Stimulated activated CD4-positive, alpha-beta T cell treated with anti-CD3 and anti-CD28 coated beads, Interleukin-12 subunit alpha, Interleukin-12 subunit beta, amount 100 ng/mL, for 4 hours (primary cell): Measurements from ENCODE around the gene FTCD.
"Not testable (repeated sequence)": the region's sequence is repeated elsewhere in the genome, so short reads cannot be mapped to it uniquely, and the experiment has no call there.

Source experiments
- DNase-seq: peaks from one replicate; pipeline ENCODE4 v3.0.0-alpha.2; 2020

Gene FTCD

DNA sequence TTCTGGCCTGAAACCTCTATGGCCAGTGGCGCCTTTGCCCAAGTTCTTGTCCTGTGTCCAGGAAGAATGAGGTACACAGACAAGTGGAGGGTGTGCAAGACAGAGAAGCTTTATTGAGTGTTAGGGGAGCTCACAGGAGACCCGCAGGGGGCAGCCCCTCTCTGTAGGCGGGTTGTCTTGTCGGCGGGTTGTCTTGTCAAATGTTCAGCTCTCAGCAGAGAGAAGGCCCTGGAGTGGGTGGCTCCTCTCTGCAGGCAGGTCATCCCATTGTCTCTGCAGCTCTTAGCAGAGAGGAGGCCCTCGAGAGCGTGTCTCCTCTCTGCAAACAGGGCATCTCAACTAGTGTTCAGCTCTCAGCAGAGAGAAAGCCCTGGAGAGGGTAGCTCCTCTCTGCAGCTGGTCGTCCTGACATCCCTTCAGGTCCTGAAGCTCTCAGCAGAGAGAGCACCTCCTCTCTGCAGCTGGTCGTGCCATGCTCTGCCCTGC is 46.5 kb downstream of the FTCD start:
- DNase-seq: no peak

- not testable (repeated sequence) for DNase-seq
These were observed 48.0 kb downstream of the FTCD start for GRCh38 chr21:46107376-46107775.

GRCh38 chr21:46104104-46104503 is 51.3 kb downstream of the FTCD start:
- DNase-seq: no peak

- DNase-seq: no peak
These were observed 54.5 kb downstream of the FTCD start for GRCh38 chr21:46100906-46101305.

GRCh38 chr21:46100426-46100825 is 55.0 kb downstream of the FTCD start:
- DNase-seq: no peak

- no peak for DNase-seq
These were observed 55.4 kb downstream of the FTCD start for GRCh38 chr21:46100020-46100419.

- no peak for DNase-seq
These were observed 55.9 kb downstream of the FTCD start for GRCh38 chr21:46099476-46099875.

- DNase-seq: no peak
These were observed 56.9 kb downstream of the FTCD start for GRCh38 chr21:46098303-46099141.

DNA sequence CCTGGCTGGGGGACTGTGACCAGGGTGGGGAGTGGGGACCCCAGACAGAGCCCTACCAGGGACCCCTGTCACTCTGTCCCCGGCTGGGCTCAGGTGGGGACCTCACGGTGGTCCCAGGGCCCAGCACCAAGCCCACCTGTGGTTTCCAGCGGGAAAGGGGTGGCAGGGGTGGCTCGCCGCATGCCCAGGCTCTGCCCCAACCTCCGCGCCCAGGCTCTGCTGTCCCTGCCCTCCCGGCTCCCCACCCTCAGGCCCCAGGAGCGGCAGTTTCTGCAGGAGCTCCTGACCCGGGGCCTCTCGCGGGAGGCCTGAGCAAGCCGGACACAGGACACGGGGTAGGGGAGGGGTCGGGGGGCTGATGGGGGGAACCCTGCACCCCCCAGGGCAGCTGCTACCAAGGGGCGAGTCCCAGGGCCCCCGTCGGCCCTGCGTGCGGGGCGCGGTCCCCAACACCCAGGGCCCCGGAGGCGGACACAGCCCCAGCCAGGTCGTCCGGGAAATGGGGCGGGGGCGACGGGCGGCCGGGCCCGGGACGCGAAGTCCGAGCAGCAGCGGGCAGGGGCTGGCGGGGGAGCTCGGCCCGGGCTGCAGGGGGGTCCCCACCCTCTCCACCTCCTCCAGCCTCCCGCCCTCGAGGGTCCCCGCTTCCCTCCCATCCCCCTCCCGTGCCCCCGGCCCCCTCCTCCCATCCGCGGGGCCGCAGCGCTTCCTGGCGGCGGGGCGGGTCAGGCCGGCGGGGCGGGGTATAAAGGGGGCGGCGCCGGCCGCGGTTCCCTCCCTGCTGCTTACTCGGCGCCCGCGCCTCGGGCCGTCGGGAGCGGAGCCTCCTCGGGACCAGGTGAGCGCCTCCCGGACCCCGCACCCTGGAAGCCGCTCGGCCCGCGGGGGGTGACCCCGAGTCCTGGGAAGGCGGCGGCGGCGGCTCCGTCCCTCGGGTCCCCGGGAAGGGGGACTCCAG is 57.8 kb downstream of the FTCD start, which contains the start of gene COL6A2:
TSS of gene COL6A2 (plus strand) at position 777 of the 958 bp plus-strand sequence.
- DNase-seq: peak; percentile 60

DNA sequence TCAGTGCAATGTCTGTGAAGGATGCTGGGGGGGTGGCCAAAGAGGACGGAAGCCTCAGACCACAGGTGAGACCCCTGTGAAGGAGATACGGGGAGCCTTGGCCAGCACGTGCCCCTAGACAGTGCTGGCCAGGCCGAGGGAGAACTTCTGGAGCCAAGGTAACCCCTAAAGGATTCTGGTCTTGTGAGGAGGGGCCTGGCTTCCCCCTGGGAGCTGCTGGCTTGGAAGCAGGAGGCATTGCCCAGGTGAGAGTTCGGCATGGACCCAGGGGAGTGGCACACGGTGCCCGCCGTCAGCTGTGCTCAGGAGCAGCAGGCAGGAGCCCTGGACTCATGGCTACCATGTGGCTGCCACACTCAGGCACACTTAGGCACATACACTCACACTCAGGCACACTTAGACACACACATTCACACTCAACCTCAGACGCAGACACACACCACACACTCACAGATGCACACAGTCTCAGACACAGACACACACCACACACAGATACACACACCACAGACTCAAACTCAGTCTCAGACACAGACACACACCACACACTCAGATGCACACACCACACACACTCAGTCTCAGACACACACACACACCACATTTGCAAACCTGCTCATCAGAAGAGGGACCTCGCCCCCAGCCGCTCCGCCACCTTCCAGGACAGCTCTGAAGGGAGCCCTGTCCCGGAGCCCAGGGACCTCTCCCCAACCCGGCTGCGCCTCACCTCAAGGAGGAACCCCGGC is 58.6 kb downstream of the FTCD start:
- DNase-seq: no peak

DNA sequence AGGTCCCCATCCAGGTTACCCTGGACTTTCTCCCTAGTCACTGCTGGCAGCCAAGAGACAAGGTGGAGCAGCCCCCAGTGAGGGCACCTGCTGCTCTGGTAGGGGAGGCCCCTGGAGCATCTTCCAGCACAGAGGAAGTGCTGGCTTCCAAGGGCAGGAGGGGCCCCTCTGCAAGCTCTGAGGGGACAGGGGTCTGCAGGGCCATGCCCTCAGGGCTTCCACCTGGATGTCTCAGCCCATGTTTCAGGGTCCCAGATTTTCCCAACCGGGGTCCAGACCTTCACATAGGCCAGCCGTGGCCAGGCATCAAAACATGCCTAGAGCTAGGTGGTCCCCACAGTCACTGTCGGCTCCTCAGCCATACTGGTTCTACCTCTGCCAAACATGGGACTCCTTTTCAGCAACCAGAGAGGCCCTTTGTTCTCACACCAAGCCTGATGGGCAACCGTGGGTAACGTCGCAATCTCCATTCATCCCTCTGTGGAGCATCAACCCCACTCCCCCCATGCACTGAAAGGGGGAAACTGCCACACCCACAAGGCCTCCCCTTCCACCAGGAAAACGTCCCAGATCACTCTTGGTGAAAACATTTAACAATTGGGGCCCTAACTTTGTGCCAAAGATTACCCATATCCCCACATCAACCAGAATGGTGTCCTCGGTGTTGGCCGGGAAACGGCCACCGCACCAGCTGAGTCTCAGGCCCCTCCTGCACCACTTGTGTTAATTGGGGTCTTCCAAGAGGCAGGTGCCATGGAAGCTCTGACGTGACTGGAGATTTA is 59.4 kb downstream of the FTCD start:
- no peak for DNase-seq

DNA sequence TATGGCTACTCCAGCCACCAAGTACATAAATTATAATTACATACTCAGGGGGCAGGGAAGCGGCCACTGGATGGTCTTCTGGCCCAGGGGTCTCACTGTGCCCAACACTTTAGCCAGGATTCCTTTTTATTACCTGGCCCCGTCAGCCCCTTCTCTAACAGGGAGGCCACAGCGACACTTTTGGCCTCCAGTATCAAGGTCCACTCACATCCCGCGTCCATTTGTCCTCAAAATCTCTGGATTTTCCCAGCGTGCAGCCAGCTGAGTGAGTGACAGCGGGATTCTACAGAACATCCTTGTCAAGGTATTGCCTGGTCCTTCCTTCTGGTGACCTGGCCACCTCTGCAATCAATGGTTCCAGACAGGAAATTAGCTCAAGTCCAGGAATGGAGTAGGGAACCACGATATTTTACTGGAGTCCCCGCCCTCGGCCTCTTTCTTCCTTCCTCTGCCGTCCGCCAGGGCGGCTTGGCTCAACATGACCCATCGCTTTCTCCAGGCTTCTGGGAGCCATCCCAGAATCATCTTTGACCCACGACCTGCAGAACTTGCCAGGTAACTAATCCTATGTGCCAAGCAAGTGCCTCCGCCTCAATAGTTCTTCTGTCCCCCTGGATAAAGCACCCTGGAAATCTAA is 60.2 kb downstream of the FTCD start:
- DNase-seq: no peak

GRCh38 chr21:46094401-46095082 is 60.8 kb downstream of the FTCD start:
- DNase-seq: no peak

GRCh38 chr21:46093668-46094400 is 61.5 kb downstream of the FTCD start:
- DNase-seq: no peak

GRCh38 chr21:46092811-46093667 is 62.3 kb downstream of the FTCD start:
- DNase-seq: no peak

- no peak for DNase-seq
These were observed 63.2 kb downstream of the FTCD start for GRCh38 chr21:46092026-46092764.

DNA sequence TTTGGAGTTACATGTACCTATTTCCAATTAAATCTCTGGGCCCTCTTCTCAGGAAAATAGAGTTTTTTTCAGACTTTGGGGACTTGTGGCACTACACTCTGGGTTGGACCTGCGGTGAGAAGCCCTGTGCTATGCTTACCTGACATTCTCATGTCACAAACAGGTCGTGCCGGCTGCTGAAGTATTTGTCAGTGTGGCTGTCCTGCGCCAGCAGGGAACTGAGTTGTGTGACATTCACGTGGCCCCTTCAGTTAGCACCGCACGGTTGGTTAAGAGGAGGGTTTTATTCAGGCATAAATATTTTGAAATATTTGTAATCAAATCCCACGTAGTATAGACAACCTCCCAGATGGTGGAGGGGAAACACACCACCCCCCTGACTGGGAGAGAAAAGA is 63.8 kb downstream of the FTCD start:
- no peak for DNase-seq

DNA sequence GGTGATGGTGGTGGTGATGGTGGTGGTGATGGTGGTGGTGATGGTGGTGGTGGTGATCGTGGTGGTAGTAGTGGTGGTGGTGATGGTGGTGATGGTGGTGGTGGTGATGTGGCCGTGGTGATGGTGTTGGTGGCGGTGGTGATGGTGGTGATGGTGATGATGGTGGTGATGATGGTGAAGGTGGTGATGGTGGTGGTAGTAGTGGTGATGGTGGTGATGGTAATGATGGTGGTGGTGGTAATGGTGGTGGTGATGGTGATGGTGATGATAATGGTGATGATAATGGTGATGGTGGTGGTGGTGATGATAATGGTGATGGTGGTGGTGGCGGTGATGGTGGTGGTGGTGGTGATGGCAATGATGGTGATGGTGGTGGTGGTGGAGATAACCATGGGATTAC is 64.3 kb downstream of the FTCD start:
- no peak for DNase-seq
